EL (cell line): ENCODE results near the gene DCLK1.
A peak's percentile ranks its signal among the peaks of the same experiment; 100 is the strongest.

Experiments
- DNase-seq: peaks from one replicate; pipeline ENCODE4 v3.0.0-alpha.2; 2016

Gene DCLK1

DNA sequence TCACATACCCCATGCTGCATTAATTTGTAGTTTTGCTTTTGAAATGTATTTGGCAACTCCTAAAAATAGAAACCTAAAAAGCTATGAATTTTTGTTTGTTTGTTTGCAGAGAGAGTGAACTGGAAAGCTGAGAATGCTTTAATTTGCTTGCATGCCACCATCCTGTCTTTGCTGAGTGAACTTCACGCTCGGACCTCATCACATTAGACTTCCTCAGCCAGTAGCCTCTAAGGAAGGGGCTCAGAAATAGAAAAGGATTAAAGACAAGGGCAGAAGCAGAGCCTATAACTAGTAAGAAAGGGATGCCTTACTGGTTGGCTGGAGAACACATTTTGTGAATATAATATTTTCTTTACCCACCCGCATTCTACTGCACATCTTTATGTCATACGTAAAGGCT lies 275.1 kb downstream of the DCLK1 start:
- no peak for DNase-seq

DNA sequence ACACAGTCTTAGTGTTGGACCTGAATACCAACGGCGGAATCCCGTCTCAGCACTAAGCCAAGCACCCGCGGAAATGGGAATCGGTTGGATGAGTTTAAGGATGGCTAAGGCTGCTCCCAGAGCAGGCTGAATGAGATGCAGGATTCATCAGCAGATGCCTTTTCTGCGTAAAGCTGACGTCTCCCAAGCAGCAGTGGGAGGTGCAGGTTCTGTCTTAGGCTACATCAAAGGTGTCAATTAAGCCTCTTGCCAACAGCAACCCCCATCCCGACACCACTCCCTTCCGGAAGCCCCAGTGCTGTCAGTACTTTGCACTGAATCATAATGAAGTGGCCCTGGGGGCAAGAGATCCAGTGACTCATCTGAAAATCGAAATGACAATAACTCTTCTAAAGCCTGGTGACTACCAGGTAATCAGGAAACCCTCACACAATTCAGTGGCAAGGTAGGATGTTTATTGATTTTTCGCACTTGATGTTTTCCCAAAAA lies 275.6 kb downstream of the DCLK1 start:
- DNase-seq, result peak; percentile 63

- DNase-seq, result no peak
Measured at GRCh38 chr13:35854286-35854685, 276.9 kb downstream of the DCLK1 start.

GRCh38 chr13:35851881-35852280 lies 279.3 kb downstream of the DCLK1 start:
- no peak for DNase-seq

- DNase-seq, result no peak
Measured at GRCh38 chr13:35851356-35851755, 279.8 kb downstream of the DCLK1 start.

- DNase-seq, result no peak
Measured at GRCh38 chr13:35850569-35850968, 280.6 kb downstream of the DCLK1 start.

DNA sequence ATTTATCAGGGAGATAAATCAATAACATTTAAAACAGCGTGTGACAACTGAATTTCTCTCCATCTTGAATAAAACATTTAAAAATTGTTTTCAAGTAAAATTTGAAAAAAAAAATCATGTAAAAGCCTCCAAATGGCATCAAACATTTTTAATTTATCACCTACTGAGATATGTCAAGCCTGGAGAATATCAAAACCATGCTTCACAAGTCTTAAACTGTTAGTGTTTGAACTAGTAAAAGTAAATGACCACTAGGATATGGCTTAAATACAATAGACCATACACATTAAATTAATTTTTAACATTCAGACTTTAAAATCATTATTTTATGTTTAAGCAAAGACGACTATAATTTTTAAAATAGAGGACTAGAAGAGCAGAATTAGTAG lies 281.9 kb downstream of the DCLK1 start:
- no peak for DNase-seq

DNA sequence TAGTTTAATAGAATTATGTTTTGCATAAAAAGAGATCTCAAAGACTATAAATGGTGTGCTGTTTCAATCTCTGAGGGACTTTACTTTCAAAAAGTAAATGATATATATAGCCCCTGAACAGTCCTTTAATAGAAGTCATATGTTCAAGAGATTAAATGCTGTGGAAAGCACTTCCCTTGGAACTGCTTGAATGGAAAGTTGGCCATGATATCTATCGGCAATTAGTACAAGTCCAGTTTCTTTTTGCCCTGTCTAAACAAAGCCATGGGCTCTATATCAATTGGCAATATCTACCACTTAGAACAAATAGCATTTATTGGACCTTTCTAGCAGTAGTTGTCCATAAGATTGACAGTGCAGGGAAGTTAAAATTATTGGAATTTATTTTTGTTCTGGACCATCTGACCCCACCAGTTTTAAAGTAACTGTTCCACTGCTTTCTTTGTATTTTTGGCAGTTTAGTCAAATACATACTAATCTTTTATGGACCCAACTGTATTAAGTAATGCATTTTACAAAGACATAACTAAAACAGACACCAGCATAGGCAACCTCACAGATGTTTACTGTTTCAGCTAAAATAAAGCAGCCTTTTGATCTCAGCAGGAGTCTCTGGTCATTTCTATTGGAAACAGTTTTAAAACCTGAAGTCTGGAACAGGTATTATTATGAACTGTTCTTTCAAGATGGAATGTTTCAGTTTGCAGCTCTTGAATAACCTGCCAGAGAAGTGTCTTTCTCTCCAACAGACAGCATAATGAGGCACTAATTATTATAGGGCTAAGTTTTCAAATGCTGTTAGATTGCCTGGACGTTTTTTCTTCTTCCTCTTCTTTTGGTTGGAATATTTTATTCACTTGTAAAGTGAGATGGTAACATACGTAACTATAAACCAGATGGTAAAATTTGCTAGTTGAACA lies 282.6 kb downstream of the DCLK1 start:
- no peak for DNase-seq

- no peak for DNase-seq
Measured at GRCh38 chr13:35843272-35843671, 287.9 kb downstream of the DCLK1 start.

DNA sequence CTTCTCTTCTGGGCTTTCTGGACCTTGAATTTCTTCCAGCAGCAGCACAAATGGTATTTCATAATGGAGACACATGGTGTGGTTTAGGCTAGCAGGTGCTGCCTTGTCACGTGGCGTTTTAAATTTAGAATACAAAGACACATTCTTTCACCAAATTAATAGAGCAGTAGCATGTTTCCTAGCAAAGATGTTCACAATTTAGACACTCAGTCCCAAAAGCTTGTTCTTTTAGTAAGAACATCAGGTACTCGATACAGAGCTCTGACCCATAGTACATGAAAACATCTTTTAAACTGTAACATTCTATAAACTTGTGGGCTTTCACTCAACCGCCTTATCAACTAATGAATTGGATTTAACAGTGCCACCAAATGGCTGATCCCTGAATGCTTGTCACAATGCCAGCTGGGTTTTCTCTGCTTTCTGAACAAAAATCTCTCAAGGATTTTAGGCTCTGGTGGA lies 290.1 kb downstream of the DCLK1 start:
- no peak for DNase-seq

GRCh38 chr13:35839806-35840205 lies 291.4 kb downstream of the DCLK1 start:
- DNase-seq, result no peak

DNA sequence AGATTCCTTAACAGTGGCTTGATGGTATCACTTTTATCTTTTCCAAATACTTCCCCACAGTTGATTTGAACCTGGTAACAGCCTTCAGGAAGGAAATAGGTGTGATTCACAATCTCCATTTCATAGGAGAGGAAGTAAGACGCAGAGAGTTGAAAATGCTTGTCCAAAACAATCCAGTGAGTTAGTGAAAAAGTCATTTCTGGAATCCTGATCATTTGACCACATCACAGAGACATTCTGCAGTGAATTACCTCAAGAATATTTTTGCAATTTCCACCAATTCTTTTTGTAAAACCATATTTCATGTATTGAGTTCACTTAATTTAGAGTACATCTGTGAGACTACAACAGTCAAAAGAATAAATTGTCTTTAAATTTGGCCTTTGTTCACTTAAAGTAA lies 292.8 kb downstream of the DCLK1 start:
- peak; percentile 82 for DNase-seq

- no peak for DNase-seq
Measured at GRCh38 chr13:35836446-35836845, 294.7 kb downstream of the DCLK1 start.

- no peak for DNase-seq
Measured at GRCh38 chr13:35835989-35836388, 295.2 kb downstream of the DCLK1 start.

DNA sequence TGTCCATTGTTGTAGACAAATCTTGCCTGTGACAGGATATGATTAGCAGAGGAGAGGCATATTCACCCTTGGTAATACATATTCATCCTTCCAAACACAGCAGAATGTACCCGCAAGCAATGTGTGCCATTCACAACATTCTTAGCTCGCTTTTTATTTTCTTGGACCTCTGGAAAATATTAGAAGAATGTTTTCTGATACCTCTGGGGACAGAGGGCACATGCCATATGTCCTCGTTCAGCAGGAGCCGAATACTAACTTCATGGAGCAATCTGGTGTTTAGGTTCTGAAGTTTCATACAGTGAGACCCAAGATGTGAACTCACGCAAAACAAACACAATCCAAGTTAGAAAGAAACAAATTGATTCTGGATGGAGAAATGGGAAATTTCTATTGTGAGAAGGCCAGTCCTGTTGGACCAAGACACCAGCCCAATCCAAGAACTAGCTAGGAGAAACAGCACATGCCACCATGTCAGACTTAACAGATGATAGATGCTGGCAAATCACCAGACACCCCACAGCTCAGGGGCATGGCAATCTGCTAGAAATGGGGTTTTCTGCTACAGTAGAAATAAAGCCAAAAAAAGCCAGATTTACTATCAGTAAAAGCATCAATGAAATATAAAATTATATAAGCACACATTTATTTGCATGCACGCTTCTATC lies 297.4 kb downstream of the DCLK1 start:
- no peak for DNase-seq

DNA sequence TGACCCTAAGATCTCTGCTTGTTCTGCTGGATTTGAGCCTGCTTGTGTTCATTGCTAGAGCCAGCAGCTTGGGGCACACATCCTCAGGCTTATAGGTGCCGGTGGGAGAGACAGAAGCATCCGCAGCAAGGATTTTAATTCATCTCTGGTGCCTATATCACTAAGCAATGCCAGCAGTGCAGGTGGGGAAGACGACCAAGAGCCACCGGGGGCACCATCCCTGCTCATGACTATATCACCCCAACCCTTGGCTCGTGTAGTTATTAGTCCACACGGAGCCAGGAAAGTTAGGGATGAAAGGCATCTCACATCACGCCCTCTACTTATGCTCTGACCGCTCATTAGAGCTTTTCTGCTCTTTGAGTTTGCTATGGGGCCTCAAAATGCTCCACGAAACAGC lies 298.2 kb downstream of the DCLK1 start:
- DNase-seq, result no peak

DNA sequence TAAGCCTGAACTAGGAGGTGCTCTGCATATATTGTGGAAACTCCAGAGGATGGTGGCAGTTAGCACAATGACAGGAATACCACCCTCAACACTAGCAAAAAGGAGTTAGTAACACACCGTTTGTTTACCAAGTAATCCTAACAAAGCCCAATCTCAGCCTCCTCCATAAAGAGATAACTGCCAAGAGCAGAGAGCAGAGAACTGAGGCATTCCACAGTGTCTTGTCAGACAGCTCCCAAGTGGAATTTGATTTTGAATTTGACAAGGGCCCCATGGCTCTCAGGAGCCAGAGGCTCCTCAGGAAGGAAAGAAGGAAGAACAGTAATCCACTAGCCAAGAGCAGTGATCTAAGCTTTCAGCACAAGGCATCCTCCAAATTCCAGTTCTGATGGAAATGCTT lies 298.6 kb downstream of the DCLK1 start:
- peak; percentile 13 for DNase-seq

GRCh38 chr13:35830850-35831450 lies 300.2 kb downstream of the DCLK1 start:
- no peak for DNase-seq

GRCh38 chr13:35826626-35827254 lies 304.4 kb downstream of the DCLK1 start:
- DNase-seq, result no peak

GRCh38 chr13:35824825-35825224 lies 306.4 kb downstream of the DCLK1 start:
- DNase-seq, result no peak

DNA sequence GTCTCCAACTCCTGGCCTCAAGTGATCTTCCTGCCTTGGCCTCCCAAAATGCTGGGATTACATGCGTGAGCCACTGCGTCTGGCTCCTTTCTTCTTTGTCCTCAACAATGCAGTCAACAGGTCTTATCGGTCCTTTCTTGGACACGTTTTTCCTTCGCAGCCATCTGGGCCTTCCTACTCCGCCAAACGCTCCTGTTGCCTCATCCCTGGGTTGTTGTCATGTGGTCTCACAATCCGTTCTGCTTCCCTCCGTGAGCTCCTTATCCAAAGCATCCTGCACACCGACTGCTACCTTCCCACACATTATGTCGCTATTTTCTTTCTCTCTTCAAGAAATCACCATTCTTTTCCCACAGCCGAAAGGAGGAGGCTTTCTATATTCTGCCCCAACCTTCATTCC lies 306.8 kb downstream of the DCLK1 start:
- no peak for DNase-seq

DNA sequence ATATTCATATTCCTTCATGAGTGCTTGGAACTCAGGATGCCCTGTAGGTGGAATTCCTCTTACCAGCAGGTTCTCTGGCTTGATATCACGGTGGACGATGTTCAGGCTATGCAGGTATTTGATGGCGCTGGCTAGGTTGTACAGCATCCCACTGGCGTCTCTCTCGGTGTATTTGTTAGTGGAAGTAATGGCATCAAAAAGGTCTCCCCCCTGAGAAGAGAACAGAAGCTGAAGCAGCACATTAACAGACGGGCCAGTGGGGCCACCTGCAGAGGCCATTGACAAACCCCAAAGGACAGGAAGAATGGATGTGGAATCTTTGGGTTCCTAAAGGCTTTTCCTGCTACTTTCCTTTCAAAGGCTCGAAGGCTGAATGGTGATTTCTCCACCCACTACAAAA lies 308.5 kb downstream of the DCLK1 start:
- no peak for DNase-seq

GRCh38 chr13:35818633-35819067 lies 312.5 kb downstream of the DCLK1 start:
- peak; percentile 53 for DNase-seq
